MM.1S (cell line): ENCODE results near the gene MNT.

ENCODE experiments used
- DNase-seq: peaks from one replicate; pipeline ENCODE4 v3.0.0-alpha.2; 2015
- H2AFZ ChIP-seq: fragments of 300-600 bp; sonication (generic); 2 replicates; pipeline ENCODE4 v1.6.0; 2016; ENCODE audit warnings: antibody characterized with exemption, low read length
- H3F3A ChIP-seq: fragments of 300-600 bp; sonication (generic); 2 replicates; pipeline ENCODE4 v1.6.1; 2016; ENCODE audit warnings: mild to moderate bottlenecking, antibody characterized with exemption, low read length, moderate library complexity, mixed read lengths; ENCODE audit not compliant: insufficient read depth
- H3K27ac ChIP-seq: fragments of 300-600 bp; sonication (generic); 2 replicates; pipeline ENCODE4 v1.5.1; 2016; ENCODE audit warnings: mild to moderate bottlenecking, low read length
- H3K27me3 ChIP-seq: fragments of 300-600 bp; sonication (generic); replicated peaks from 2 replicates; pipeline ENCODE4 v1.6.0; 2016; ENCODE audit warnings: low read length; ENCODE audit not compliant: insufficient read depth
- H3K36me3 ChIP-seq: fragments of 300-600 bp; sonication (generic); replicated peaks from 2 replicates; pipeline ENCODE4 v1.6.1; 2016; ENCODE audit warnings: mild to moderate bottlenecking, low read length, mixed read lengths; ENCODE audit not compliant: insufficient read depth
- H3K4me1 ChIP-seq: fragments of 300-600 bp; sonication (generic); 2 replicates; pipeline ENCODE4 v1.6.1; 2016; ENCODE audit warnings: low read length, mixed read lengths
- H3K4me2 ChIP-seq: fragments of 300-600 bp; sonication (generic); 2 replicates; pipeline ENCODE4 v1.6.0; 2016; ENCODE audit warnings: low read depth, low read length
- H3K4me3 ChIP-seq: fragments of 300-600 bp; sonication (generic); 2 replicates; pipeline ENCODE4 v1.5.1; 2016; ENCODE audit warnings: low read length, mixed read lengths
- H3K79me2 ChIP-seq: fragments of 300-600 bp; sonication (generic); 2 replicates; pipeline ENCODE4 v1.6.1; 2016; ENCODE audit warnings: mixed run types, low read length, mixed read lengths
- H3K9ac ChIP-seq: fragments of 300-600 bp; sonication (generic); 2 replicates; pipeline ENCODE4 v1.6.1; 2016; ENCODE audit warnings: low read length, mixed read lengths
- H3K9me2 ChIP-seq: fragments of 300-600 bp; sonication (generic); replicated peaks from 2 replicates; pipeline ENCODE4 v1.6.1; 2016; ENCODE audit warnings: mild to moderate bottlenecking, low read length, mixed read lengths; ENCODE audit not compliant: insufficient read depth
- H3K9me3 ChIP-seq: fragments of 300-600 bp; sonication (generic); replicated peaks from 2 replicates; pipeline ENCODE4 v1.6.1; 2016; ENCODE audit warnings: mild to moderate bottlenecking, low read length, mixed read lengths; ENCODE audit not compliant: insufficient read depth
- H4K20me1 ChIP-seq: fragments of 300-600 bp; sonication (generic); 2 replicates; pipeline ENCODE4 v1.6.1; 2016; ENCODE audit warnings: mild to moderate bottlenecking, low read length, moderate library complexity, mixed read lengths; ENCODE audit not compliant: insufficient read depth
- EZH2 ChIP-seq: fragments of 300-600 bp; sonication (generic); optimal IDR thresholded peaks from 2 replicates; pipeline ENCODE3; 2017; ENCODE audit warnings: low read depth, mild to moderate bottlenecking, antibody characterized with exemption, low read length, mixed read lengths
- EZH2phosphoT487 ChIP-seq: fragments of 300-600 bp; sonication (generic); IDR thresholded peaks from 2 replicates; pipeline ENCODE4 v1.6.1; 2018; ENCODE audit warnings: antibody characterized with exemption, low read length
- TF ChIP-seq, protein P1 (sequence below): fragments of 300-600 bp; sonication (generic); IDR thresholded peaks from 2 replicates; pipeline ENCODE4 v1.5.1; 2016; ENCODE audit warnings: antibody characterized with exemption, low read length, mixed read lengths

Gene MNT

GRCh38 chr17:2397247-2398171 is 3.4 kb downstream of the MNT start:
- H3K9me3 ChIP-seq: no peaks in the 10 kb centered on the region
- H3F3A ChIP-seq: peaks cover 18% of the 10 kb centered on the region; the same call in 1 of the 2 replicates
- H3K4me3 ChIP-seq: peak overlapping the region; percentile 9; the same call in 1 of the 2 replicates
- no peak overlapping the region; the same call in 1 of the 2 replicates for H3K9ac ChIP-seq
- no peak for DNase-seq
- no peak overlapping the region for H2AFZ ChIP-seq
- peaks cover 55% of the 10 kb centered on the region for H3K79me2 ChIP-seq
- no peaks in the 10 kb centered on the region for H4K20me1 ChIP-seq
- H3K4me2 ChIP-seq: peak overlapping the region; percentile 60; the same call in 1 of the 2 replicates
- TF ChIP-seq EZH2phosphoT487: no peak
- TF ChIP-seq EZH2: no peak
- TF ChIP-seq, protein P1, sequence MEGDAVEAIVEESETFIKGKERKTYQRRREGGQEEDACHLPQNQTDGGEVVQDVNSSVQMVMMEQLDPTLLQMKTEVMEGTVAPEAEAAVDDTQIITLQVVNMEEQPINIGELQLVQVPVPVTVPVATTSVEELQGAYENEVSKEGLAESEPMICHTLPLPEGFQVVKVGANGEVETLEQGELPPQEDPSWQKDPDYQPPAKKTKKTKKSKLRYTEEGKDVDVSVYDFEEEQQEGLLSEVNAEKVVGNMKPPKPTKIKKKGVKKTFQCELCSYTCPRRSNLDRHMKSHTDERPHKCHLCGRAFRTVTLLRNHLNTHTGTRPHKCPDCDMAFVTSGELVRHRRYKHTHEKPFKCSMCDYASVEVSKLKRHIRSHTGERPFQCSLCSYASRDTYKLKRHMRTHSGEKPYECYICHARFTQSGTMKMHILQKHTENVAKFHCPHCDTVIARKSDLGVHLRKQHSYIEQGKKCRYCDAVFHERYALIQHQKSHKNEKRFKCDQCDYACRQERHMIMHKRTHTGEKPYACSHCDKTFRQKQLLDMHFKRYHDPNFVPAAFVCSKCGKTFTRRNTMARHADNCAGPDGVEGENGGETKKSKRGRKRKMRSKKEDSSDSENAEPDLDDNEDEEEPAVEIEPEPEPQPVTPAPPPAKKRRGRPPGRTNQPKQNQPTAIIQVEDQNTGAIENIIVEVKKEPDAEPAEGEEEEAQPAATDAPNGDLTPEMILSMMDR: no peak
- peaks cover 6% of the 10 kb centered on the region for H3K4me1 ChIP-seq
- no peaks in the 10 kb centered on the region for H3K36me3 ChIP-seq
- no peaks in the 10 kb centered on the region for H3K27me3 ChIP-seq
- H3K9me2 ChIP-seq: no peaks in the 10 kb centered on the region
- peak overlapping the region; percentile 15; the same call in 1 of the 2 replicates for H3K27ac ChIP-seq

GRCh38 chr17:2396568-2397246 is 4.2 kb downstream of the MNT start:
- Histone ChIP-seq H3K9ac (peak overlapping the region; percentile 27; the same call in 1 of the 2 replicates), H3K4me2 (peak overlapping the region; percentile 60), H3K9me2 (no peaks in the 10 kb centered on the region), H3K4me1 (peaks cover 3% of the 10 kb centered on the region), H3K36me3 (no peaks in the 10 kb centered on the region), H3K27ac (peak overlapping the region; percentile 15; the same call in 1 of the 2 replicates), H3K4me3 (peak overlapping the region; percentile 9; the same call in 1 of the 2 replicates), H3F3A (peaks cover 24% of the 10 kb centered on the region), H2AFZ (no peak overlapping the region), H4K20me1 (no peaks in the 10 kb centered on the region), H3K27me3 (no peaks in the 10 kb centered on the region), H3K79me2 (peaks cover 58% of the 10 kb centered on the region), H3K9me3 (no peaks in the 10 kb centered on the region)
- TF ChIP-seq EZH2: no peak
- no peak for TF ChIP-seq EZH2phosphoT487
- TF ChIP-seq, protein P1: no peak
- DNase-seq: peak; percentile 51

DNA sequence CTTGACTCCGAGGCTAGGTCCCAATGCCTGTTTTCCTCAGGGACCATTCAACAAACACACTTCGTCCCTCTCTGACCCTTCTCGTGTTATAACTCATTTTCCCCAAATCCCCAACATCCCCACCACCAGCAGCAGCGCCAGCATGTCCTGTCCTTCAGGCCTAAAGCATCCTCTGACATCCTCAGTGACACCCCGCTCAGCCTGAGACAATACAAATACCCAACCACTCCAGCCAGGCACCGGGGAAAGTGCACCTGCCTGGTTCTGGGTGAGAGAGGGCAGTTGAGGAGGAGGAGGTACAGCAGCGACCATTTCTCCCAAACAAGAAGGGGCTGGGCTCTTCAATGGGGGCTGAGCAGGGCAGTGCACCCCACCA is 4.7 kb downstream of the MNT start:
- H2AFZ ChIP-seq: no peak overlapping the region
- no peak for TF ChIP-seq EZH2
- TF ChIP-seq, protein P1: no peak
- TF ChIP-seq EZH2phosphoT487: no peak
- H3K4me2 ChIP-seq: peak overlapping the region; percentile 60
- no peaks in the 10 kb centered on the region for H3K36me3 ChIP-seq
- peak overlapping the region; percentile 27; the same call in 1 of the 2 replicates for H3K9ac ChIP-seq
- H3K27me3 ChIP-seq: no peaks in the 10 kb centered on the region
- H3K9me2 ChIP-seq: no peaks in the 10 kb centered on the region
- H3F3A ChIP-seq: peaks cover 27% of the 10 kb centered on the region
- H3K4me1 ChIP-seq: peaks cover 8% of the 10 kb centered on the region
- peaks cover 63% of the 10 kb centered on the region for H3K79me2 ChIP-seq
- no peaks in the 10 kb centered on the region for H3K9me3 ChIP-seq
- peak overlapping the region; percentile 15; the same call in 1 of the 2 replicates for H3K27ac ChIP-seq
- DNase-seq: no peak
- peak overlapping the region; percentile 9; the same call in 1 of the 2 replicates for H3K4me3 ChIP-seq
- H4K20me1 ChIP-seq: no peaks in the 10 kb centered on the region
